ENCODE data around the gene FXYD5.
"Not testable (repeated sequence)": the region's sequence is repeated elsewhere in the genome, so short reads cannot be mapped to it uniquely, and the experiment has no call there.

FXYD5 gene

GRCh38 chr19:35177377-35178274 is 23.1 kb downstream of the FXYD5 start:
- DNase-seq (ENCODE audit: low read depth), result no peak

GRCh38 chr19:35178701-35179100 is 24.2 kb downstream of the FXYD5 start:
- no peak for DNase-seq (ENCODE audit: low read depth)

DNA sequence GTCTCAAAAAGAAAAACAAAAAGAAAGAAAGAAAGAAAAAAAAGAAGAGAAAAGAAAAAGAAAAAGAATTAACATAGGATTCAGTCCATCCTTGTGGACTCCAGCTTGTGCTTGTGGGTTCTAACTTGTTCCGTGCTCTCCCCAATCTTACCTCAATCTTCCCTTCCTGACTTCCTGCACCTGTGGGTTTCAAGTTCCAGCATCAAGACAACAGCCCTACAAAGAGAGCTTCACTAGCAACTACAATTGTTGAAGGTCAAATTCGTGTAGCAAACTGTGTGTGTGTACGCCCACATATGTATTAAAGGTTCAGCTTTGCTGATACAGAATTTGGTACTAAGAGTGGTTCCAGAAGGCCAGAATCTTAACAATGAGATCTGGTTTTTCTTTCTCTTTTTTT is 25.3 kb downstream of the FXYD5 start:
- DNase-seq (ENCODE audit: low read depth), result no peak

- DNase-seq (ENCODE audit: low read depth), result no peak
Observed at GRCh38 chr19:35181387-35181786, 26.9 kb downstream of the FXYD5 start.

- no peak for DNase-seq (ENCODE audit: low read depth)
Observed at GRCh38 chr19:35184267-35184666, 29.7 kb downstream of the FXYD5 start.

DNA sequence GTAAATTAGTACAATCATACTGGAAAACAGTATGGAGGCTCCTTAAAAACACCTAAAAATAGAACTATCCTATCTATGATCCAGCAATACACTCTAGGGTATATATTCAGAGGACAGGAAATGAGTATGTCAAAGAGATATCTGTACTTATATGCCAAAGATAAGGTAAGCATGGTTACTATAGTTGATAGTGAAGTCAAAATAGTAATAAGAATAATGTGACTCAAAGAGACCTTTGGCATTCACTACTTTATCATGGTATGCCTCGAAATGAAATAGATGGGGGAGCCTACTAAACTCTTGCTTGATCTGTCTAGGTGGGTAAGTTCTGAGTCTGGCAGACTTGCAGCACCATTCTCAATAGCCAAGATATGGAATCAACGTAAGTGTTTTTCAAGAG is 30.3 kb downstream of the FXYD5 start:
- DNase-seq (ENCODE audit: low read depth), result no peak

DNA sequence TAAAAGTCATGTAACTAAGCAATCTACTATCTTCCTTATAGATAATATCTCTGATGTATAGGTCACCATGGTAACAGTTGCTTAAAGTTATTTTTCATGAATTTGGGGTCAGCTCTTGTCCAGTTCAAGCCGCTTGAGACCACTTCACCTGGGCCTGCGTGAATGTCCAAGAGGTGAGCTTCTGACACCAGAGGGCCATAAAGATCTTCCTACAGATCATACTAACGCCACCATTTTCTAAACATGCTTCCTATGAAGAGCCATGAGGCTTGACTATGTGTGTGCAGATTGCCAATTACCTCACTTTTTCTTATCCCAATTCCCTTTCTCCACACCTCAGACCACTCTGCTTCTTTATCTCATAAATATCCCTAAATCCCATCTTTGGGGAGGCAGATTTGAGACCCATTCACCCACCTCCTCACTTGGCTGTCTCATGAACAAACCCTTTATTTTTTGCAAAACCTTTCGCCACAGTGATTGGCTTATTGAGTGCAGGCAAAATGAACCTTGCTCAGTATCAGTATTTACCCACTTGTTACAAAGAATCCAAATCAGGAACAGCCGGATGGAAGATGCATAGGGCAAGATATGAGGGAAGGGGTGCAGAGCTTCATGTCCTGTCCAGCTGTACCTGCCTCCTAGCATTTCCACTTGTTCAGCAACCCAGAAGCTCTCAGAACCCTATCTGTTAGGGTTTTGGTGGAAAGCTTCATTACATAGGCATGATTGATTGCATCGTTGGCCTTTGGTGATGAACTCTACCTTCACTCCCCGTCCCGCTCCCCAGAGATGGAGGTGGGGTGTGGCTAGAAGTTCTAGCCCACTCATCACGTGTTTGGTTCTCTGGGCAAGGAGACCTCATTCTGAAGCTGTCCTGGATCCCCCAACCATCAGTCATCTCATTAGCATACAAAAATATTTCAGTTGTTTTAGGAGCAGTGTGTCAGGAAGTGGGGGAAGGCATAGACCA is 39.8 kb downstream of the FXYD5 start:
- DNase-seq (ENCODE audit: low read depth), result no peak

DNA sequence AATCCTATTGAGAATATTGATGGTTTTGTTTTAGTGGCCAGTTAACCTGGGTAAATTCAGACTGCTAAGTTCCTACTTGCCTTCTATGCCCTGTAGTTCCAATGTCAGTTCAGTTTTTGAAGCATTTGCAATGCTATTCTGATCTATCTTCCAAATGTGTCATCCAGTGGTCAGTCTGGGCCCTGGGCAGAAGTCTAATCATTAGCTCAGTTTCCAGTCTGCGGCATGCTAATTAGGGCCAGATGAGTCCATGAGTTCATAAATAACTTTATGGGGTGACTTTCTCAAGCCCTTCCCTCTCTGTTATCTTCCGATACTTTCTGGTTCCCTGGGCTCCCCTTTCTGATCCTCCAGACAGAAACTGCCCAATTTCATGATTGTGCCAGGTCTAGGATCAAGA is 41.3 kb downstream of the FXYD5 start:
- DNase-seq (ENCODE audit: low read depth), result no peak

- not testable (repeated sequence) for DNase-seq (ENCODE audit: low read depth)
Observed at GRCh38 chr19:35196861-35197260, 42.3 kb downstream of the FXYD5 start.

- no peak for DNase-seq (ENCODE audit: low read depth)
Observed at GRCh38 chr19:35199481-35199880, 44.9 kb downstream of the FXYD5 start.

GRCh38 chr19:35202722-35203688 is 48.5 kb downstream of the FXYD5 start:
- no peak for DNase-seq (ENCODE audit: low read depth)

- DNase-seq (ENCODE audit: low read depth), result no peak
Observed at GRCh38 chr19:35204799-35205732, 50.5 kb downstream of the FXYD5 start.

DNA sequence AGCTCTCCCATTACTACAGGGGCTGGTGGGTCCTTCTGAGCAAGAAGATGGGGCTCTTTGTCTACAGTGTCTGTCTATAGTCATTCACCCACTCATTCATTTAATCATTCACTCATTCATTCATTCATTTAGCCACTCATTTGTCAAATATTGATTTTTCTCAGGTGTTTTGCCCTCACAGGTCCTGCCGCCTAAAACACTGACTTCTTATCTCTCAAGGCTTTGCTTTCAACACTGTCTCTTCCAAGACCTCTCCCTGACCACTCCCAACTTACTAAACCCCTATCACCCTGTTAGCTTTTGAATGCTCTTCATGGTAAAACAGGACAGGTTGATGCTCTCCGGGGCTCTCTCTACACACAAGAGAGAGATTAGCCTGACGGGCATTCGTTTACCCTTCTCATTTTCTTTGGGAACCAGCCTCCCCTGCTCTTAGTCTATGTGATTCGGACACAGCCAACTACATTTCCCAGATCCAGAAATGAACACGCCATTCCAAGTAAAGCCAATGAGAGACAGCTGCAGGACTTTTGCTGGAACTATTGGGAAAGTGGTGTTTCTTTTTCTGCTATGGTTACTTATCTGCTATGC is 51.3 kb downstream of the FXYD5 start:
- DNase-seq (ENCODE audit: low read depth), result no peak

DNA sequence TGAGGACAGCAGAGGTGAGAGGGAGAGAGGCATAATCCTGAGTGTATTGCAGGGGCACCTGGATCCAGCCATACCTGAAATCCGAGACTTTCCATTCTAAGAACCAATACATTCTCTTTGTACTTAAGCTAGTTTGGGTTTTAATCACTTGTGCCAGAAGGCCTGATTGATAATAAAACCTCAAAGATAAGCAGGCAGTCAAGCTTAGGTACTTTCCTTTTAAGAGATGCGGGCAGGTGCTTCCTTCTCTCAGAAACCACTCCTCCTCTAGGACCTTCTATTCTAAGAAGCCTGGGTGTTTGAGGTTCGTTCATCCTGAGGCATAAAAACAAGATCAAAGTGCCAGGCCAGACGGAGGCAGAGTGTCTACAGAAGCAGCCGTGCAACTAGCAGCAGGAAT is 51.8 kb downstream of the FXYD5 start:
- peak; percentile 62 for DNase-seq (ENCODE audit: low read depth)

DNA sequence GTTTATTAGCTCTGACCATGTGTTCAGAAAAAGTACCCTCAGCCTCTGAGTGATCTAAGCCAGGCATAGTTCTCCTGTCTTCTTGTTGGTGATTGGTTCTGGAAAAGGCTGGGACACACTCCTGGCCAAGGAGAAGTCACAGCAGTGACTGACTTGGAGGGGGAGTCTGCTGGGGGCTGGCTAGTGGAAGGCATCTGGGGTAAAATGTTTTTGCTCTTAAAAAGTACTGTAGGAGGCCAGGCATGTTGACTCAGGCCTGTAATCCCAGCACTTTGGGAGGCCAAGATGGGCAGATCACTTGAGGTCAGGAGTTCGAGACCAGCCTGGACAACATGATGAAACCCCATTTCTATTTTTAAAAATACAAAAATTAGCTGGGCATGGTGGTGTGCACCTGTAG is 52.3 kb downstream of the FXYD5 start:
- no peak for DNase-seq (ENCODE audit: low read depth)

GRCh38 chr19:35207391-35207871 is 52.9 kb downstream of the FXYD5 start:
- DNase-seq (ENCODE audit: low read depth), result peak; percentile 51

GRCh38 chr19:35208121-35208520 is 53.6 kb downstream of the FXYD5 start:
- DNase-seq (ENCODE audit: low read depth), result no peak

- no peak for DNase-seq (ENCODE audit: low read depth)
Observed at GRCh38 chr19:35209646-35210045, 55.1 kb downstream of the FXYD5 start.

DNA sequence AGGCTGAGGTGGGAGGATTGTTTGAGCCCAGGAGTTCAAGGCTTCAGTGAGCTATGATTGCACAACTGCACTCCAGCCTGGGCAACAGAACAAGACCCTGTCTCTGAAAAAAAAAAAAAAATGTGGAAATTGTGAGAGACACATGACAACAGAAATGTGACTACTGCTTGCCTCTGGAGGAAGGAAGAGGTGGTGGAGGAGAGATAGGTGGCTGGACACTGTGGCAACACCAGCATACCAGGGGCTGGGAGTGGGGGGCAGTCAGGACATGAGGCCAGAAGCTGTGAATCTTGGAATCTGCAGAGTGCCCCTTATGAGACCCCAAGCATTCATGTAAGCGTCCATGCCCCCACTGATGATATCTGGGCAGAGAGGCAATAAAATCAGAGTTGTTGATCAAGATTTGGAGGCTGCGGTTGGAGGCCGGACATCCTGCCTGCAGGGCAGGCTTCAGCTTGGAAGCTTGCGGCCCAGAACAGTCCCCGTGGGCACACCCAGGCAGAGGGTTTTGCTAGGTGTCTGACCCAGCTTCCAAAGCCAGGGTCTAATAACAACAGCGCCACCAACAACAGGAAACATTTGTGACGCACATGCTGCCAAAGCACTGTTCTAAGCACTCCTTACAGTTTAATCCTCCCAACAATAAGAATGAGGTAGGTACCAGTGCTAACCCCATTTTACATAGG is 57.2 kb downstream of the FXYD5 start:
- peak; percentile 78 for DNase-seq (ENCODE audit: low read depth)
